ENCODE results near the gene GMIP.

- no peak for TF ChIP-seq CTCF (conservative IDR thresholded peaks at IDR 0.05)
- no peak for TF ChIP-seq ZFX (IDR thresholded peaks at IDR 0.05)
Measured at GRCh38 chr19:19634516-19635312, 8.7 kb downstream of the GMIP start.
